GM12874 (cell line): Measurements from ENCODE around the gene CD68.

ENCODE experiments used
- TF ChIP-seq, protein P1 (sequence below): IDR thresholded peaks from 2 replicates; pipeline ENCODE4 v1.5.1; 2011; ENCODE audit warnings: low read depth, mild to moderate bottlenecking, control low read depth, low read length, moderate library complexity; ENCODE audit not compliant: insufficient read depth

Gene CD68

DNA sequence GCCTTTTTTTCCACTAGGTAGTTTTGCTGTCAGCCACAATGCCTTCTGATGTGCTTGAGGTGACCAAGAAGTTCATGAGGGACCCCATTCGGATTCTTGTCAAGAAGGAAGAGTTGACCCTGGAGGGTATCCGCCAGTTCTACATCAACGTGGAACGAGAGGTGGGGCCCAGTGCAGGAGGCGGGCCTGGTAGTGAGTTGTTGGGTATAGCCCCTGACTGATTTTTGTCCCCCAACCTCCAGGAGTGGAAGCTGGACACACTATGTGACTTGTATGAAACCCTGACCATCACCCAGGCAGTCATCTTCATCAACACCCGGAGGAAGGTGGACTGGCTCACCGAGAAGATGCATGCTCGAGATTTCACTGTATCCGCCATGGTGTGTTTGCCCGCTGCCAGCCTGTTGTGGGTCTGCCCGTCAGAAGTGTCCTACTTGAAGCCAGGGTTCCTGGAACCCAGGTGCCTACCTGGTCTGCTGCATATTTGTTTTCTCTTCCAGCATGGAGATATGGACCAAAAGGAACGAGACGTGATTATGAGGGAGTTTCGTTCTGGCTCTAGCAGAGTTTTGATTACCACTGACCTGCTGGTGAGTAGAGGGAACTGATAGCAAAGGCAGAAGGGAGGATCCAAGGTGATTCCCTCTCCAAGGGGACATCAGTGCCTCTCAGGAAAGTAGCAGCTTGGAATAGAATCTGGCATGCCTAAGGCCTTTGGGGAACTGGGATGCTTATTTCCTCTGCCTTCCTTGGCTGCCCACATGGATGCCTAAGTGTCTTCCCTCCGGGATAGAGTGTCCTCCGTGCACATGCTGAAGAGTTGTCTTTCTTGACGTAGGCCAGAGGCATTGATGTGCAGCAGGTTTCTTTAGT, 1.9 kb upstream of the CD68 start:
- TF ChIP-seq, protein P1, sequence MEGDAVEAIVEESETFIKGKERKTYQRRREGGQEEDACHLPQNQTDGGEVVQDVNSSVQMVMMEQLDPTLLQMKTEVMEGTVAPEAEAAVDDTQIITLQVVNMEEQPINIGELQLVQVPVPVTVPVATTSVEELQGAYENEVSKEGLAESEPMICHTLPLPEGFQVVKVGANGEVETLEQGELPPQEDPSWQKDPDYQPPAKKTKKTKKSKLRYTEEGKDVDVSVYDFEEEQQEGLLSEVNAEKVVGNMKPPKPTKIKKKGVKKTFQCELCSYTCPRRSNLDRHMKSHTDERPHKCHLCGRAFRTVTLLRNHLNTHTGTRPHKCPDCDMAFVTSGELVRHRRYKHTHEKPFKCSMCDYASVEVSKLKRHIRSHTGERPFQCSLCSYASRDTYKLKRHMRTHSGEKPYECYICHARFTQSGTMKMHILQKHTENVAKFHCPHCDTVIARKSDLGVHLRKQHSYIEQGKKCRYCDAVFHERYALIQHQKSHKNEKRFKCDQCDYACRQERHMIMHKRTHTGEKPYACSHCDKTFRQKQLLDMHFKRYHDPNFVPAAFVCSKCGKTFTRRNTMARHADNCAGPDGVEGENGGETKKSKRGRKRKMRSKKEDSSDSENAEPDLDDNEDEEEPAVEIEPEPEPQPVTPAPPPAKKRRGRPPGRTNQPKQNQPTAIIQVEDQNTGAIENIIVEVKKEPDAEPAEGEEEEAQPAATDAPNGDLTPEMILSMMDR = no peak

DNA sequence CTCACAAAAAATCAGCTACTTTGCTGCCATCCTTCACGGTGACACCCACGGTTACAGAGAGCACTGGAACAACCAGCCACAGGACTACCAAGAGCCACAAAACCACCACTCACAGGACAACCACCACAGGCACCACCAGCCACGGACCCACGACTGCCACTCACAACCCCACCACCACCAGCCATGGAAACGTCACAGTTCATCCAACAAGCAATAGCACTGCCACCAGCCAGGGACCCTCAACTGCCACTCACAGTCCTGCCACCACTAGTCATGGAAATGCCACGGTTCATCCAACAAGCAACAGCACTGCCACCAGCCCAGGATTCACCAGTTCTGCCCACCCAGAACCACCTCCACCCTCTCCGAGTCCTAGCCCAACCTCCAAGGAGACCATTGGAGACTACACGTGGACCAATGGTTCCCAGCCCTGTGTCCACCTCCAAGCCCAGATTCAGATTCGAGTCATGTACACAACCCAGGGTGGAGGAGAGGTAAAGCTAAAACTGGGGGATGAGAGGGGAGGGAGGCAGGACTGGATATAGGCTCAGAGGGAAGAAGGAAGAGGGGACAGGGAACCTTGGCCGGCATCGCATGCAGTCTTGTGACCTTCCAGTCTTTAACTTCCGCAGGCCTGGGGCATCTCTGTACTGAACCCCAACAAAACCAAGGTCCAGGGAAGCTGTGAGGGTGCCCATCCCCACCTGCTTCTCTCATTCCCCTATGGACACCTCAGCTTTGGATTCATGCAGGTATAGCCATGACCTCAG, 581 bp downstream of the CD68 start:
- TF ChIP-seq, protein P1 = no peak

DNA sequence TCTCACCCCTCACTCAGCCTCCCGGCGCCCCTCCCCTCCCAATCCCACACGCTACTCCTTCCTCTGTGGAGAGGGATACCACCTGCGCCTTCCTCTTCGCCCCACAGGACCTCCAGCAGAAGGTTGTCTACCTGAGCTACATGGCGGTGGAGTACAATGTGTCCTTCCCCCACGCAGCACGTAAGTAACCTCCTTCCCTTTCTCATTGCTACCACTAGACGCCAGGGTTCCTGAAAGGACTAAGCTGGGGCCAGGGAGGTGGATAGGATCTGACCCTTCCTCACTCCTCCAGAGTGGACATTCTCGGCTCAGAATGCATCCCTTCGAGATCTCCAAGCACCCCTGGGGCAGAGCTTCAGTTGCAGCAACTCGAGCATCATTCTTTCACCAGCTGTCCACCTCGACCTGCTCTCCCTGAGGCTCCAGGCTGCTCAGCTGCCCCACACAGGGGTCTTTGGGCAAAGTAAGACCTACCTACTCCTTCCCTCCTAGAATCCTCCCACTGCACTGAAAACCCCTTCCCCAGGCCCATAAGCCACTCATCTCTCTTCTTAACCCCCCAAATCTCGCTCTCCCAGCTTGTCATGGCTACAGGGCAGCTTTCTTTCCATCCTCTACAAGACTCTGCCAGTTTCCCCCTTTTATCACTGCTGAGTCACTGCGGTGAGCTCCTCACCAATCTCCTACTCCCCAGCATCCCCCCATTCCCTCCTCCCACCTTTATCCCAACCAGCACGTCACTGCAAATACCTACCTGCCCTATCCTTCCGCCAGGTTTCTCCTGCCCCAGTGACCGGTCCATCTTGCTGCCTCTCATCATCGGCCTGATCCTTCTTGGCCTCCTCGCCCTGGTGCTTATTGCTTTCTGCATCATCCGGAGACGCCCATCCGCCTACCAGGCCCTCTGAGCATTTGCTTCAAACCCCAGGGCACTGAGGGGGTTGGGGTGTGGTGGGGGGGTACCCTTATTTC, 1.5 kb downstream of the CD68 start:
- TF ChIP-seq, protein P1 = no peak

DNA sequence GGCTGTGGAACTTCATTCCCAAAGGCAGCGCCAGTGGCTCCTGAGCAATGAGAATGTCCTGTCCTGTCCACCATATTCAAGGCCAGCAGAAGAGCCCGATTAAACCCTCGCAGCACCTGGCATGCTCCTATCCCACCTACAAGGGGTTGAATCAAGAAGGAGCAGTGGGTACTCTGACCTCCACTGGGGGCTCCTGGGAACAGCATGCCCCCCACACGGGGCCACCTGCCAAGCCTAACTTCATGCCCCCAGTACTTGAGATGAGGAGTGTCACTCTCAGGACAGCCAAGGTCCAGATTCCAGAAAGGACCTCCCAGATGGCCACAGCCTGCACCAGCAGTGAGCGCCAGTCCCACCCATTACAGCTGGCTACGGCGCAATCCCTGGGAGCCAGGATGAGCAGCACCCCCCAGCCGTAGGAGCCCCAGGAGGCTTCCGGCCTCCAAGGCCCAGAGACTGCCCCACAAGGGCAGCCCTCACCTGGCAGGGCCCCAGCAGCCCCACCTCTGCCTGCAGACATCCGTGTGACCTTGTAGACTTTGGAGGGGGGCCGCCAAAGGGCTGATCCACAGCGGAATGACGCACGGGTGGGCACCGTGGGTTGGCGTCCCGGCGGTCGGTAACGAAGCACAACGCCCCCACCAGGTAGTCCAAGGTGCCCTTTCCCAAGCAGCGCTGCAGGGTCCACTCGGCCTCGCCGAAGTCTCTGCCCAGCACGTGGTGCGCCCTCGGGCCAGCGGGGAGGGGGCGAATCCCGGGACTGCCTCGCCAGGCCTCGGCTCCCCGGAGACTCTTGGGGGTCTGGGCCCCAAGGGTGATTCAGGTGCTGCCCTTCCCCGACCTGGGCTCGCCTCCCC, 3.2 kb downstream of the CD68 start:
- TF ChIP-seq, protein P1 = no peak

DNA sequence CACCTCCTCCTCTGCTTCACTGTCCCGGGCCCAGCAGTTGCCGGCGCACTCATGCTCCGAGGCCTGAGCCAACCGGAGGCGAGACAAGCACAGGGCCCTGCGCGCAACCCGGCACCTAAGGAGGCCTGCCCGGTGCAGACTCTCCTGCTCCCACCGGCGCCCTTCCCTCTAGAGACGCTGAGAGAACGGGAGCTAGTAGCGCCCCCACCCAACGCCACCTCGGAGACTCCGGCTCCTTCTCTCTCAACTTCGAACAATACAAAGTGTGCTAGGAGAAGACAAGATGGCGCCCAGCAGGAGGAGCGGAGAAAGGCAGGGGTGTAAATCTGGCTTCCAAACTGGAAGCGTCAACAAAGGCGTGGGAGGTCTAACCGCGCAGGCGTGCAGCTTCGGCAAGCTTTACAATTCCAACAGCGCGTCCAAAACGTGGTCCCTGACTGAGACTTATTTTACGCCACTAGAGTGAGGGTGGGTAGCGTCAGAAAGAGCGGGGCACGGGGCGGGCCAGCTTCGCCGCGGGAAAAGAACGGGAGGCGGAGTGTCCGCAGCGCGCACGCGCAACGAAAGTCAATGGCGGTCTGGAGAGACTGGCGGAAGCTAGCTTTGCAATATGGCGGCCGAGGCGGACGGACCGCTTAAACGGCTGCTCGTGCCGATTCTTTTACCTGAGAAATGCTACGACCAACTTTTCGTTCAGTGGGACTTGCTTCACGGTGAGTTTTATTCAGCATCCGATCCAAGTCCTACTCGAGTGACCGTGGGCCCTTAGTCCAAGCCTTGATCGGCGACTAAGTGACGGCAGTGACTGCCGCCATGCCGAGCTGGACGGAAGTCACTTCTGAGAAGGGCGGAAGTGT, 4.0 kb downstream of the CD68 start, which contains the start of gene MPDU1:
Gene MPDU1 (plus strand): TSS at position 600 of the 857 bp plus-strand sequence. CDS start 11 bp downstream, at position 611.
- TF ChIP-seq, protein P1 = no peak
